Lower lobe of right lung (tissue), 2 donors: Measurements from ENCODE around the gene KCNIP1. TPM values are rescaled to one million over a fixed set of nuclear protein-coding genes. Genes with fewer than 3 reads are reported as not detected.

ENCODE experiments used
- ATAC-seq, 2 donors: fragments of 200-7000 bp; cut with Tn5 transposase; one replicate each; pipeline ENCODE4 v1.9.1; 2020 to 2022; ENCODE audit warnings: mild to moderate bottlenecking in 2 of 2, moderate library complexity in 2 of 2
- DNase-seq: peaks from one replicate; pipeline ENCODE4 v3.0.0-alpha.2; 2020
- H3K27ac ChIP-seq: fragments of 200-600 bp; one replicate; pipeline ENCODE4 v1.8.0; 2022
- H3K27me3 ChIP-seq: fragments of 200-600 bp; one replicate; pipeline ENCODE4 v1.8.0; 2022; ENCODE audit warnings: low read depth
- H3K36me3 ChIP-seq: fragments of 200-600 bp; one replicate; pipeline ENCODE4 v1.8.0; 2022; ENCODE audit warnings: mild to moderate bottlenecking
- H3K4me1 ChIP-seq: fragments of 200-600 bp; one replicate; pipeline ENCODE4 v1.8.0; 2022
- H3K4me3 ChIP-seq: fragments of 200-600 bp; one replicate; pipeline ENCODE4 v1.8.0; 2022; ENCODE audit warnings: mild to moderate bottlenecking
- H3K9me3 ChIP-seq: fragments of 200-600 bp; one replicate; pipeline ENCODE4 v1.8.0; 2022
- CTCF ChIP-seq: fragments of 200-600 bp; IDR thresholded peaks from one replicate; pipeline ENCODE4 v1.8.0; 2022; ENCODE audit warnings: antibody characterized with exemption, mild to moderate bottlenecking
- intact Hi-C: fragments of 100-400 bp; cut with DNase I; formaldehyde crosslinking; loops from one replicate; pipeline ENCODE4 v1.11.0; 2022
- total RNA-seq: library from RNA; stranded (reverse); fragmentation: NEBNext Ultra II Directional; extraction: Animal tissue kit (Norgen Biotek cat#: 25700); gene quantifications from one replicate; pipeline ENCODE4 v1.2.1, GENCODE V29; 2021
- donor health status: DM: no; HTN: yes; CAD: no; lungs with severe emphysema.

The KCNIP1 gene
- total RNA-seq, 1 donor from 2014 or later = 1.7 TPM

- DNase-seq = no peak
Observed at GRCh38 chr5:170644501-170644900, 140.7 kb downstream of the KCNIP1 start.

GRCh38 chr5:170648541-170648940 is 144.7 kb downstream of the KCNIP1 start:
- Histone ChIP-seq H3K27me3 (peaks cover 1% of the 10 kb centered on the region), H3K27ac (no peak overlapping the region), H3K4me1 (no peaks in the 10 kb centered on the region), H3K9me3 (no peaks in the 10 kb centered on the region), H3K4me3 (no peak overlapping the region), H3K36me3 (no peaks in the 10 kb centered on the region)
- no peak for DNase-seq
- ATAC-seq = no peak
- TF ChIP-seq CTCF = no peak
- intact Hi-C loops = no loop called here

More at GRCh38 chr5:170644501-170644900, 140.7 kb downstream of the KCNIP1 start:
- Histone ChIP-seq H3K4me1 (no peaks in the 10 kb centered on the region), H3K36me3 (no peaks in the 10 kb centered on the region), H3K9me3 (no peaks in the 10 kb centered on the region), H3K27ac (no peak overlapping the region), H3K27me3 (peaks cover 13% of the 10 kb centered on the region), H3K4me3 (no peak overlapping the region)
- TF ChIP-seq CTCF = no peak
- ATAC-seq = no peak
- intact Hi-C loops = no loop called here

GRCh38 chr5:170650850-170651249 is 147.0 kb downstream of the KCNIP1 start:
- no peaks in the 10 kb centered on the region for H3K9me3 ChIP-seq
- no peak overlapping the region for H3K4me3 ChIP-seq
- intact Hi-C loops = no loop called here
- no peak for ATAC-seq
- no peaks in the 10 kb centered on the region for H3K36me3 ChIP-seq
- H3K4me1 ChIP-seq = no peaks in the 10 kb centered on the region
- no peaks in the 10 kb centered on the region for H3K27me3 ChIP-seq
- no peak overlapping the region for H3K27ac ChIP-seq
- DNase-seq = no peak
- TF ChIP-seq CTCF = no peak

GRCh38 chr5:170651604-170652277 is 147.9 kb downstream of the KCNIP1 start:
- intact Hi-C loops = no loop called here
- Histone ChIP-seq H3K4me1 (no peaks in the 10 kb centered on the region), H3K4me3 (no peak overlapping the region), H3K9me3 (no peaks in the 10 kb centered on the region), H3K36me3 (no peaks in the 10 kb centered on the region), H3K27ac (no peak overlapping the region), H3K27me3 (no peaks in the 10 kb centered on the region)
- no peak for DNase-seq
- TF ChIP-seq CTCF = no peak
- ATAC-seq = no peak

GRCh38 chr5:170655476-170655875 is 151.7 kb downstream of the KCNIP1 start:
- TF ChIP-seq CTCF = no peak
- Histone ChIP-seq H3K27ac (no peak overlapping the region), H3K9me3 (no peaks in the 10 kb centered on the region), H3K4me3 (no peak overlapping the region), H3K4me1 (no peaks in the 10 kb centered on the region), H3K27me3 (no peaks in the 10 kb centered on the region), H3K36me3 (no peaks in the 10 kb centered on the region)
- DNase-seq = no peak
- intact Hi-C loops = no loop called here
- no peak for ATAC-seq
